Measurements from ENCODE around the gene MBD5.
"Not testable (repeated sequence)": the region's sequence is repeated elsewhere in the genome, so short reads cannot be mapped to it uniquely, and the experiment has no call there.

MBD5 gene

DNA sequence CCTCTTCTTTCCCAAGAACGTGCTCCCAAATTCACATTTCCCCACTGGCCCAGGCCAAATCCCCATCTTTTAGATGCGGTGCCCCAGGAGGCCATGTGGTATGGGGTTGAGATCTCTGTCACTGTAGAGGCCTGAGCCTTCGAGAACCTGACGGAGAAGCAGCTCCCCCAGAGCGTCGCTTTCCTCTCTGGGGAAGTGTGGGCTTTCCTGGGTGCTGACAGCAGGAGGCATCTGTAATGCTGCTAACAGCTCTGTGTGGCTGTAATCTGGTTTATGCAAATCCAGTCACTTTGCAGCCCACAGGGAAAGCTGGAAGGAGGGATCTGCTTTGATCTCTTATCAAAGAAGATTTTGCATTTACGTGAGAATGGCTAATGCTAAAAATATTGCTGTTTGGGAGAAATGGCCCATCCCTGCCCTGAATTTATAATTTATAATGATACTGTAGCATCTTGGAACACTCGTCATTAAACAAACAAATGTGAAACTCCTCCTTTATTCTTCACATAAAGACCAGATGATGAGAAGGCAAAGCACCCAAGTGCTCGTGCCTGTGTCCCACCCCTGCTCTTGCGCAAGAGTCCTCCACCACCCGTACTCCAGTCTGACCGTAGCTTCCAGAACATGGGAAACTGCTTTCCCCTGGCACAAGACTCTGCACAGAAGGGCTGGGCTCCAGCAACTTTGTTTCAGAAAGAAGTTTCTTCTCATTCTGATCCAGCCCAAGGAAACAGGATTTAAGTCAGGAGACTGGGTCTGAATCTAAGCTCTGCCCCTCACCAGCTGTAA, 513.7 kb downstream of the MBD5 start:
- in situ Hi-C loops (cut with MboI; ENCODE audit: low sequenced_read_pairs) = no loop called here

DNA sequence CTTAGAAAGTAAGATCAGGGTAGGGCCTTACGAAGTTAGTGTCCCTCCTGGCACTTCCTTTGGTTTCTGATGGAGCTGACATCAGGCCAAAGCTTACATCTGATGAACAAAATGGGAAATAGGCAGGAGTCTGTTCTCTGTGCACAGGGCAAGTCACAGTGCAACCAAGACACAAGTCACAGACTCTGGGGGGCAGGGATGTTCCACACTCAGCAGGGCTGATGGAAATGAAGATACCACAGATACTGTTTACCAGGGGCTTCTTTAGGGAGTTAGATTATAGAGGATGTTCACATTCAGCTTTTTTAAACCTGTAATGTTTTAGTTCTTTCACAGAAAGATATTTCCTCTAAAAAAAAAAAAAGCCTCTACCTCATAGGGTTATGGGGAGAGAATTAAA, 517.5 kb downstream of the MBD5 start:
- in situ Hi-C loops (cut with MboI; ENCODE audit: low sequenced_read_pairs) = no loop called here

DNA sequence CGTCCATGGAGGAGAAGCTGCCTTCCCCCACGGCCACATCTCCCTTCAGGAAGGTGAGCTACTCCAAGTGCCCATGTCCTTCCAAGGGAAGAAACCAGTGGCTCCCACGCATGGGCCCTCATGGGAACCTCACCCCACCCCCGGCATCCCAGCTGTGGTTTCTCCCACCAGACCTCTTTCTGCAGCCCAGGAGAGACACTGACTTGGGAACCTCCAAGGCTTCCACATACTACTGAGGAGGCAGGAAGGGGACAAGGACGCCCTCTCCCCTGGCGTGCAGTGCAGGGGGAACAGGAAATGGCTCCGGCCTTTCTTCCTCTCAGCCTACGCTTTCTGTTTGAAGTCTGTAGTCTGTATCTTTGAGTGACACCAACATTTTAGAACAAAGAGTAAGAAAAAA, 519.1 kb downstream of the MBD5 start:
- in situ Hi-C loops (cut with MboI; ENCODE audit: low sequenced_read_pairs) = no loop called here

- in situ Hi-C loops (cut with MboI; ENCODE audit: low sequenced_read_pairs) = no loop called here
Observed at GRCh38 chr2:148541792-148542191, 520.9 kb downstream of the MBD5 start.

DNA sequence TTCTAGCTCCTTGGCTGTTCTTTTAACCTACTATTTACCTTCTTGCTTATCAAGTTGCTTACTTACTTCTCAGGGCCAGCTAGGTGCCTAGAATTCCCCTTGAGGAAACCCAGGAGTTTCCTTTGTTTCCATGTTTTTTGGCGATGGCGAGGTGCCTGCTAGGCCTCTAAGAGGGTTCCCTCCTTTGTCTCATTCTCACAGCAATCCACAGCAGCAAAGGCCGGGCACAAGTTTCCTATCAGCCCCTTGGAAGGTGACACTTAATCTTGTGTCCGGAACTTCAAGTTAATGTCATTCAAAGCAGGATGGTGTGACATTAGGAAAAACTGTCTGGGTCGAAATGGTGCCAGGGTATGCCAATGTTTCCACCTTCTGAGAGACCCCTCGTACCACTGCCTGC, 521.7 kb downstream of the MBD5 start:
- in situ Hi-C loops (cut with MboI; ENCODE audit: low sequenced_read_pairs) = no loop called here

GRCh38 chr2:148543088-148543540, 522.2 kb downstream of the MBD5 start:
- in situ Hi-C loops (cut with MboI; ENCODE audit: low sequenced_read_pairs) = not testable (repeated sequence)

- in situ Hi-C loops (cut with MboI; ENCODE audit: low sequenced_read_pairs) = no loop called here
Observed at GRCh38 chr2:148545390-148546256, 524.7 kb downstream of the MBD5 start.

DNA sequence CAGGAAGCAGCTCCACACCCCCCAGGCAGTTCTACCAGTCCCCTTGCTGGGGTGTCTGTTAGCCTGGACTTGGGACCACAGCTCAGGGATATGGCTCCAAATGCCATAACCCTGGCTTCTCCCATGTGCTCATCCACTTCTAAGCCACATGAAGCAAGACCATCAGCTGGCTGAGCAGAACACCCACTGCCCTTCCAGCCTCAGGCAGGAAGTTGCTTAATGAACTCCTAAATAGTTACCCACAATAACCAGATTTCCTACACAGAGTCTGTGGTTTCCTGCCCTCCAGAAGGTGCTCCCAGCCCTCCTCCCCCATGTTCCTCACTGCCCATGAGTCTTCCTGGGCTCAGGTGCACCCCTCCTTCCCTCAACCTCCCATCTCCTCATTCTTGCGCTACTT, 525.4 kb downstream of the MBD5 start:
- in situ Hi-C loops (cut with MboI; ENCODE audit: low sequenced_read_pairs) = no loop called here

DNA sequence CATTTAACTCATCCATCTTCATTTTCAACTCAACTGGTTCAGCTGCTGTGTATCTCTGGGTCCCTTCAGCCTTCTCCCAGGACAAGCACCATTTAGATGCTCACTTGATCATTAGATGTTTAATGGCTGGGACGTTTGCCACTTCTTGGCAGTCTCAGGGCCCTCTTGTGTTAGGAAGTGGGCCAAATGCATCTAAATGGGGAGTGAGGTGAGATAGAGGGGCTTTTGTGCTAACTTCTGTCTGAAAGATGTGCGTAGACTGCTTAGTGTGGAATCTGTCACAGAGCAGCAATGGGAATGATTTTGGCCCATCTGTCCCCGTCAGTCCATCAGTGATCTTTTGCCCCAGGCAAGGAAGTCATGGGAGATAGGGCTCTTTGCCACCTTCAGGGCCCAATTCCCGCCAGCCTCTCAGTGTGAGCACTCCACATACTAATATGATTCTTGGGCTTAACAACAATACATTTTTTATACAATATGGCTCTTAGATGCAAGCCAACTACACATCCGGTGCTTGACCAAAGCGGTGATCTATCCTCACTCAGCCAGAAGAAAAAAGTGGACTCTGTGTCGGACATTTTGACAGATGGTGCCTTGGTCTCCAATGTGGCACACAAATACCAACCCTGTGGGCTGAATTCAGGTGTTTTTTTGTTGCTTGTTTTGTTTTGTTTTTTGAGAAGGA, 528.0 kb downstream of the MBD5 start:
- in situ Hi-C loops (cut with MboI; ENCODE audit: low sequenced_read_pairs) = no loop called here

DNA sequence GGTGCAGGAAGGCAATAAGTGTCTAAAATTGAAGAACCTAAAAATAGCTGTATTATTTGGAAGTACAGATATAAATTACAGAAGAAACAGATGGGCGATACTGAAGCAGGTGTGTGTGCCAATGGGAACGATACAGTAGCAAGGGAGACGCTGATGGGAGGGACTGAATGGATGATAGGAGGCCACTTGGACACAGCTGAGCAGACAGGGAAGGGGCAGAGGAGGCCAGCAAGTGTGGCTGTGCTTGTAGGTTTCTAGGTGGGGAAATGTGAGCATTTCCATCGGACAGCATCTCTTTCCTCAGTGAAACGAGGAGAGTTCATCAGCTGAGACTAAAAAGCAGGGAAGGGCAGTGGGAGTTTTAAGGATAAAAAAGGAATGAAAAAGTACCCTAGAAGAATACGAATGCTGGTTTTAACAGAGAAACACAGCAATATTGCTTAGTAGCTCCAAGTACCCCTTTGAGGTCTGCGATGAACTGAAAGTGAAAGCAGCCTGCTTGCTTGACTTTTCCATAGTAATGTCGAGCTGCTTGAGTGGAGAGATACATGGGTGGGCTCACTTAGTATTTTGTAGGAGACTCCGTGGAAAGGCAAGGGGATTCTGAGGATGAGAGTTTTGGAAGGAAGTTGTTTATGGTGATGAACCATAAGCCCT, 531.9 kb downstream of the MBD5 start:
- in situ Hi-C loops (cut with MboI; ENCODE audit: low sequenced_read_pairs) = no loop called here

- in situ Hi-C loops (cut with MboI; ENCODE audit: low sequenced_read_pairs) = no loop called here
Observed at GRCh38 chr2:148553332-148553887, 532.5 kb downstream of the MBD5 start.

- in situ Hi-C loops (cut with MboI; ENCODE audit: low sequenced_read_pairs) = no loop called here
Observed at GRCh38 chr2:148554459-148555247, 533.8 kb downstream of the MBD5 start.

- in situ Hi-C loops (cut with MboI; ENCODE audit: low sequenced_read_pairs) = no loop called here
Observed at GRCh38 chr2:148555622-148556294, 534.9 kb downstream of the MBD5 start.

DNA sequence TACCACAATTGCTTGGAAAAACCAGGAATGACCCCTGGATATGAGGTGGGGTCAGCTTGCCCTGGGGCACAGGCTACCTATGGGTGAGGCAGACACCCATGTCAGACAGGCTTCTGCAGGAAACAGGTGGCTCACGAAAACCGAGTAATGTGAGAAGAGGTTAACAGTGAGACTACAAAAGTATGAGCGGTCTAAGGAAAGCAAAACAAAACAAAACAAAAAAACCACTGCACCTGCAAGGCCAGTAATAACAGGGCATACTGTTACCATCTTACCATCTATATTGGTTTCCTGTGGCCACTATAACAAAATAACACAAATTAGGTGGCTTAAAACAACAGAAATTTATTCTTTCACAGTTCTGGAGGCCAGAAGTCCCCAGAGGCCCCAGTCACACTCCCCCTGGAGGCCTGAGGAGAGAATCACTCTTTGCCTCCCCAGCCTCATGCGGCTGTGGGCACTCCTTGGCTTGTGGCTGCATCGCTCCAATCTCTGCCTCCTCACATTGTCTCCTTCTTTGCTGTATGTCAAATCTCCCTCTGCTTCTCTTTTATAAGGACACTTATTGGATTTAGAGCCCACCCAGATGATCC, 537.0 kb downstream of the MBD5 start:
- in situ Hi-C loops (cut with MboI; ENCODE audit: low sequenced_read_pairs) = no loop called here

- in situ Hi-C loops (cut with MboI; ENCODE audit: low sequenced_read_pairs) = no loop called here
Observed at GRCh38 chr2:148560496-148560895, 539.6 kb downstream of the MBD5 start.

DNA sequence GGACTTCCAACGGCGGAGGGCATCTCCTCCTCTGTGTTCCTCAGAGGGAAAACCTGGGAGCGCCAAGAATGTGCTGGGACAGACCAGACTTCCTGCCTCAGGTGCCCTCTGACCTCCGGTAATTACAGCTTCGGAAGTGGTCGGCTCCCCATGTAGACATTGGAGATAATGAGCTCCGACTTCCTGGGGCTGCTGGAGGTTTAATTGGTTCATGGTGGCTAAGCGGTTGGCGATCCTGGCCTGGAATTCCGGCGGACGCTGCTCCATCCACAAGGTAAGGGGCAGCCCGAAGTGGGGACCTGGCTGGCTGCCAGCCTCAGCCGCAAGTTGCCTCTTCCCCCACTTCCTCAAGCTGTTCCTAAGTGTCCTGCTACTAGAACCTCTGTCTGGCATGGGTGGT, 540.5 kb downstream of the MBD5 start:
- in situ Hi-C loops (cut with MboI; ENCODE audit: low sequenced_read_pairs) = no loop called here

GRCh38 chr2:148565272-148565894, 544.5 kb downstream of the MBD5 start:
- in situ Hi-C loops (cut with MboI; ENCODE audit: low sequenced_read_pairs) = no loop called here
